Peyer's patch (tissue), 4 donors: Measurements from ENCODE around the gene NT5C1A. TPM values are rescaled to one million over a fixed set of nuclear protein-coding genes. Genes with fewer than 3 reads are reported as not detected.

Source experiments
- DNase-seq, 3 donors: peaks; one replicate each; pipeline ENCODE4 v3.0.0-alpha.2; 2017 to 2019
- H3K27ac ChIP-seq, 4 donors: fragments of 200-600 bp; sonication (generic); one replicate each; pipeline ENCODE4 v1.5.1; 2016 to 2019
- H3K27me3 ChIP-seq, 2 donors: fragments of 200-600 bp; sonication (generic); one replicate each; pipeline ENCODE4 v1.5.1; 2019
- H3K36me3 ChIP-seq, 3 donors: fragments of 200-600 bp; sonication (generic); one replicate each; pipeline ENCODE4 v1.5.1; 2016 to 2019
- H3K4me1 ChIP-seq, 4 donors: fragments of 200-600 bp; sonication (generic); one replicate each; pipeline ENCODE4 v1.5.1; 2016 to 2019
- H3K4me3 ChIP-seq, 4 donors: fragments of 200-600 bp; sonication (generic); 1 replicate in 3 of 4; 2 replicates in 1 of 4; pipeline ENCODE4 v1.5.1; 2016 to 2019; ENCODE audit warnings: mild to moderate bottlenecking in 1 of 4
- H3K9me3 ChIP-seq, 4 donors: fragments of 200-600 bp; sonication (generic); one replicate each; pipeline ENCODE4 v1.5.1; 2016 to 2019; ENCODE audit warnings: mild to moderate bottlenecking in 1 of 4
- CTCF ChIP-seq, 6 experiments: fragments of 450-650 bp in 4 of 6; fragments of 200-600 bp in 2 of 6; sonication (generic) in 1 of 6; IDR thresholded peaks; one replicate each; pipeline ENCODE4 v1.5.1; 2017 to 2019; ENCODE audit warnings: antibody characterized with exemption in 6 of 6, mild to moderate bottlenecking in 3 of 6, moderate library complexity in 1 of 6
- POLR2A ChIP-seq, 2 donors: fragments of 450-650 bp; IDR thresholded peaks; one replicate each; pipeline ENCODE4 v1.5.1; 2017; ENCODE audit warnings: antibody characterized with exemption in 2 of 2, mild to moderate bottlenecking in 2 of 2, moderate library complexity in 2 of 2
- total RNA-seq, 4 donors: library from RNA; depleted of rRNA; stranded (reverse); fragments of >200 nt; gene quantifications; one replicate each; pipeline ENCODE4 v1.1.0, GENCODE V29; 2016

The NT5C1A gene
- total RNA-seq, 4 donors from 2014 or later = not detected

GRCh38 chr1:39650431-39650830, 21.5 kb downstream of the NT5C1A start:
- H3K4me3 ChIP-seq = no peak overlapping the region
- H3K9me3 ChIP-seq = no peaks in the 10 kb centered on the region
- H3K27me3 ChIP-seq = no peaks in the 10 kb centered on the region
- no peak overlapping the region for H3K27ac ChIP-seq
- no peak for TF ChIP-seq POLR2A (IDR thresholded peaks at IDR 0.05)
- TF ChIP-seq CTCF (IDR thresholded peaks at IDR 0.05) = no peak
- no peak for DNase-seq
- no peaks in the 10 kb centered on the region for H3K4me1 ChIP-seq
- no peaks in the 10 kb centered on the region for H3K36me3 ChIP-seq

GRCh38 chr1:39649636-39650185, 22.2 kb downstream of the NT5C1A start:
- no peak for DNase-seq
- Histone ChIP-seq H3K4me1 (no peaks in the 10 kb centered on the region), H3K27ac (no peak overlapping the region), H3K36me3 (no peaks in the 10 kb centered on the region), H3K4me3 (no peak overlapping the region), H3K27me3 (no peaks in the 10 kb centered on the region), H3K9me3 (no peaks in the 10 kb centered on the region)
- TF ChIP-seq CTCF (IDR thresholded peaks at IDR 0.05) (no peak), POLR2A (IDR thresholded peaks at IDR 0.05) (no peak)

- Histone ChIP-seq H3K4me3 (no peak overlapping the region), H3K4me1 (no peaks in the 10 kb centered on the region), H3K27ac (no peak overlapping the region), H3K36me3 (no peaks in the 10 kb centered on the region), H3K9me3 (no peaks in the 10 kb centered on the region), H3K27me3 (no peaks in the 10 kb centered on the region)
- no peak for TF ChIP-seq POLR2A (IDR thresholded peaks at IDR 0.05)
- TF ChIP-seq CTCF (IDR thresholded peaks at IDR 0.05) = no peak
- no peak for DNase-seq
These were observed 23.4 kb downstream of the NT5C1A start for GRCh38 chr1:39648496-39648895.

GRCh38 chr1:39647247-39647646, 24.7 kb downstream of the NT5C1A start:
- TF ChIP-seq CTCF (IDR thresholded peaks at IDR 0.05) (no peak), POLR2A (IDR thresholded peaks at IDR 0.05) (no peak)
- Histone ChIP-seq H3K4me3 (no peak overlapping the region), H3K36me3 (no peaks in the 10 kb centered on the region), H3K4me1 (no peaks in the 10 kb centered on the region), H3K27me3 (no peaks in the 10 kb centered on the region), H3K27ac (peak overlapping the region in 2 of 4 donors; percentile 35 to 39), H3K9me3 (no peaks in the 10 kb centered on the region)
- no peak for DNase-seq

GRCh38 chr1:39646232-39647081, 25.4 kb downstream of the NT5C1A start:
- peak overlapping the region in 2 of 4 donors; percentile 35 to 39 for H3K27ac ChIP-seq
- TF ChIP-seq CTCF (IDR thresholded peaks at IDR 0.05) (no peak), POLR2A (IDR thresholded peaks at IDR 0.05) (no peak)
- H3K36me3 ChIP-seq = no peaks in the 10 kb centered on the region
- H3K4me3 ChIP-seq = no peak overlapping the region
- no peaks in the 10 kb centered on the region for H3K27me3 ChIP-seq
- no peaks in the 10 kb centered on the region for H3K9me3 ChIP-seq
- H3K4me1 ChIP-seq = no peaks in the 10 kb centered on the region
- no peak for DNase-seq
